ENCODE results near the gene TK2.

Gene TK2

DNA sequence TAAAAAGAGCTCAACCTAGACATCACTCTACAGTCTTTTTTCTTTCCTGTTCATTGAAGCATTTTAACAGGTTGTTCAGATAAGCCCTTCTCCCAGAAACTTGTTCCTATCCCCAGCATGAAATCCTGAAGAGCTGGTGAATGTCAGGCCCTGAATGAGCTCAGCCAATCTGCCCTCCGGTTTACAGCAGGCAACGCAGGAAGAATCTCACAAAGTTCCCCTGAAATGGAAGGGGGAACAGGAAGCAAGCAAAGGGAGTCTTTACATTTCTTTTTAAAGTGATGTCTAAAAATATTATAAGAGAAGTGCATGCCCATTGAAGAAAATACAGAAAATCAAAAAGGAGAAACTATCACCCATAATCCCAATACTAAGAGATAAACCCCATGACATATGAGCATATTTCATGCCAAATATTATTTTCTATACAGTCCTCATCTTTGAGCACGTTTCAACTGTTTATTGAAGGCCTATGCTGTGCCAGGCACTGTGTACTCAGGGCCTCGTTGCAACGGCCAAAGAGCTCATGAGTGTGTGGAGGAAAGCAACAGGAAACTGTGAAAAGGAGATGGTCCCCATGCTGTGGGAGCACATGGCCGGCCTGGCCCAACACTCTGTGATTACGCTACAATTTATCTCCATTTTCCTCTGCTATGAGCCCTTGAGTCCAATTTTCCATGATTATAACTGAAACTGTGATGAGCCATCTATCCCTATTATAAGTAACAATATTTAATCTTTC is 5.7 kb downstream of the TK2 start:
- peak in 1 of 2 experiments; percentile 37 for DNase-seq

GRCh38 chr16:66543541-66543940 is 6.4 kb downstream of the TK2 start:
- DNase-seq = no peak

DNA sequence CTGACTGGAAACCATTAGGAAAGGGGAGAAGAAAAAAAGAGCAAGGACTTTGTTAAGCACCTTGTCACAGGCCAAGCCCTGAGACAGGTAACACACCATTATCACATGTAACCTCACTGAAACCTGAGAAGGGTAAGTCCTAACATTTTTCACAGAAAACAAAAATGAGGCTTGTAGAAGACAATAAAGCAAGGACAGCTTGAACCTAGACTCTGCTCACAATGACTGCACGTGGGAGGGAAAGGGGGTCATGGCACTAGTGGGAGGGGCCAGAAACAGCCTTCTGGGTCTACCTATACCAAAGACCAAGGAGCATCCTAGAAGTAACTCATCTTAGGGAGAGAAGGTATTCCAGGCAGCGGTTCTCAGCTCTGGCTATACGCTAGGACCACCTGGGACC is 7.5 kb downstream of the TK2 start:
- DNase-seq = no peak

DNA sequence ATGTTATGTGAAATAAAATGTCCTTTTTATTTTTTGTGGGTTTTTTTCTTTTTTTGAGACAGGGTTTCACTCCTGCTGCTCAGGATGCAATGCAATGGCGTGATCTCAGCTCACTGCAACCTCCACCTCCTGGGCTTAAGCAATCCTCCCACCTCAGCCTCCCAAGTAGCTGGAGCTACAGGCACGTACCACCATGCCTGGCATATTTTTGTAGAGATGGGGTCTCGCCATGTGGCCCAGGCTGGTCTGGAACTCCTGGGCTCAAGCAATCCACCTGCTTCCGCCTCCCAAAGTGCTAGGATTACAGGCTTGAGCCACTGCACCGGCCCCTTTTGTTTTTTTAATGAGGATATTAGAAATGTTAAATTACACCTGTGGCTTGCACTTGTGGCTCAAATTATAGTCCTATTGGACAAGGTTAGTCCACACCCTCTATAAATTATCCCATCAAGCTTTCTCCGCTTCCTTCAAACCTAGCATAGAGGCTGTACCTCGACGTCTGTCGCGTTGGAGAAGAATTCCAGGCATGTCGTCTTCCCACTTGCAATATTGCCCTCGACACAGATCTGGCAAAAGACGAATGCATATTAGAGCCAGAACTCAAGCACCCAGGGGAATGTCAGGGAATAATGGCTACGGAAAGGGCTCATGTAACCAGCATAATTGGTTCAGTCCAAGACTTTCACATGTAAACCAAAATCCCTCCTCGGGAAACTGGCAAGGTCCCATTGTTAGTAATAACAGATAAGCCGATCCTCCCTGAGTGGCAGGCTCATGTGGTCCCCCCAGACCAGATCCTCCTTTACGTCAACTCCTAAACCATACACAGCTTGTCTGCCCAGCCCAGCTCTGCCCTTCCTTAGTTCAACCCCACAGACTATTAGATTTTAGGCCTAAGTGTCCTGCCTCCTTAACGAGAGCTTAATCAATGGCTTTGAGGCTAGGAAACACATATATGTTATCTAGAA is 8.2 kb downstream of the TK2 start:
- DNase-seq = no peak

DNA sequence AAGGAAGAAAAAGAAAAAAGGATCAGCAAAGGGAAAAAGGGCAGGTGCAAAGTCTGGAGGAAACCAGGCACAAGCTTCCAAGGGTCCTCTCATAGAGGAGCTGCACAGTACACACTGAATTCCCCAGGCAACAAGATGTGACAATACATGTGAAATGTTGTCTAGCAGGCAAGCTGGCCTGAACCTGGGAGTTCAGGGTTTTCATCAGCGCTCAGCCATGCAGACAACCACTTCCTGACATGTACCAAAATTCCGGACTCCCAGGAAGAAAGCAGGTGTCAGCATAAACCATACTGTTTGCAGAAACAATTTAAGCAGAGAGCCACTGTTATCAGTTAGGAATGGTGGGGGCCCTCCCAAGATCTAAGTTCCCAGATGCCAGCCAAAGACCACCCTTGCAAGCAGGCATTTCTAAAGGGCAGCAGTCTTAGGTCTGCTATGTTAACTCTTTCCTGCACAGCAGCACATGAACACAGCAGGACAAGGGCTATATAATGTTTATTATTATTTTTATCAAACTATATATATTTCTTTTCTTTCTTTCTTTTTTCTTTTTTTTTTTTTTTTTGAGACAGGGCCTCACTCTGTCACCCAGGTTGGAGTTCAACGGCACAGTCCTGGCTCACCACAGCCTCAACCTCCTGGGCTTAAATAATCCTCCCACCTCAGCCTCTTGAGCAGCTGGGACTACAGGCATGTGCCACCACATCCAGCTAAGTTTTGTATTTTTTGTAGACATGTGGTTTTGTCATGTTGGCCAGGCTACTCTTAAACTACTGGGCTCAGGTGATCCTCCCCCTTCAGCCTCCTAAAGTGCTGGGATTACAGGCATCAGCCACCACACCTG is 10.1 kb downstream of the TK2 start:
- DNase-seq = peak; percentile 55 to 72

GRCh38 chr16:66538910-66539309 is 11.0 kb downstream of the TK2 start:
- no peak for DNase-seq

- DNase-seq = no peak
Measured at GRCh38 chr16:66537236-66537635, 12.7 kb downstream of the TK2 start.

DNA sequence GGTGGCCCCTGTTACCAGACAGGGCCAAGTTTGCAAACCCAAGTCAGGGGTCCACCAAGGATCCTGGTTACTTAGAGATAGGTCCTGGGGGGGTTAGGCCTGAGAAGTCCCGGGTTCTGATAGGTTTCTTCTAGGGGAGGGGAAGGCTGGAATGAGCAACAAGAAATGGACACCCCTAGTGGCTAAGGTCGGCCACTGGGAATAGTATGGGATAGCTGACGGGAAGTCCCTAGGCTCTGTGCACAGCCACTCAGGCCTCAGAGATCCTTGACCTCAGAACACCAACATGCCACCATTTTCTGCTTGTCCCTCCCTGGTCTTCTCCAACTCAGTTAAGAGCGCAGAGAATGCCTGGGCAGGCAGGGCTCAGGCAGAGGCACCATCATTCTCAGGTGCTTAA is 13.4 kb downstream of the TK2 start:
- no peak for DNase-seq

DNA sequence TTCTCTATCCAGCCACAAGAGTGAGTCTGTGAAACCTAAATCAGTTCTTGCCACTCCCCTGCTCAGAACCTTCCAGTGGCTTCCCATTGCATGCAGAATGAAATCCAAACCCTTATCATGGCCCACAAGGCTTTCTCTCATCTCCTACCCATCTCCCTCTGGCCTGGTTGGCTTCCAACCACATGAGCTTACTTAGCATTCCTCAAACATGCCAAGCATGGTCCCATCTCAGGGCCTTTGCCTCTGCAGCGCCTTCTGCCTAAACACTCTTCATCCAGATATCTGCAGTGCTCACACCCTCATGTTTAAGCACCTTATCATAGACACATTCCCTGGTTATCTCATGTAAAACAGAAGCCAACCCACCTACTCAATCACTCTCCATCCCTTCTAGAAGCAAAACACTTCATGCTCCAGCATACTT is 15.5 kb downstream of the TK2 start:
- DNase-seq = no peak

DNA sequence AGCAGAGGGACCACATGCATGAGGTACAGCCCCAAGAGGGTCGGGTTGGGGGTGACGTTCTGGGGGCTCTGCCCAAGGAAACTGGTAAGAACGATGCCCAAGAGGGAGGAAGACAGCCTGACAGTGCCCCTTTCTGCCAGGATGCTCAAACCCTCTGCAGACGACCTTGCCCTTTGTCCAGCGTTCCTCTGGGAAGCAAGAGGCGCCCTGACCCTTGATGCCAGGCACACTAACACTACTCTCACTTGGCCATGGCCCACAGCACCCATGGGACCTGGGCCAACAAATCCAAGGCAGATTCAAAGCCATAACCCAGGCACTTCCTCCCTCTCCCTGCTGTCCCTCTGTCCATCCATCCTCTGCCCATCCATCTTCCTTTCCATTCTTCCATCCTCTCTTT is 20.4 kb downstream of the TK2 start:
- no peak for DNase-seq

- no peak for DNase-seq
Measured at GRCh38 chr16:66528294-66528693, 21.6 kb downstream of the TK2 start.

DNA sequence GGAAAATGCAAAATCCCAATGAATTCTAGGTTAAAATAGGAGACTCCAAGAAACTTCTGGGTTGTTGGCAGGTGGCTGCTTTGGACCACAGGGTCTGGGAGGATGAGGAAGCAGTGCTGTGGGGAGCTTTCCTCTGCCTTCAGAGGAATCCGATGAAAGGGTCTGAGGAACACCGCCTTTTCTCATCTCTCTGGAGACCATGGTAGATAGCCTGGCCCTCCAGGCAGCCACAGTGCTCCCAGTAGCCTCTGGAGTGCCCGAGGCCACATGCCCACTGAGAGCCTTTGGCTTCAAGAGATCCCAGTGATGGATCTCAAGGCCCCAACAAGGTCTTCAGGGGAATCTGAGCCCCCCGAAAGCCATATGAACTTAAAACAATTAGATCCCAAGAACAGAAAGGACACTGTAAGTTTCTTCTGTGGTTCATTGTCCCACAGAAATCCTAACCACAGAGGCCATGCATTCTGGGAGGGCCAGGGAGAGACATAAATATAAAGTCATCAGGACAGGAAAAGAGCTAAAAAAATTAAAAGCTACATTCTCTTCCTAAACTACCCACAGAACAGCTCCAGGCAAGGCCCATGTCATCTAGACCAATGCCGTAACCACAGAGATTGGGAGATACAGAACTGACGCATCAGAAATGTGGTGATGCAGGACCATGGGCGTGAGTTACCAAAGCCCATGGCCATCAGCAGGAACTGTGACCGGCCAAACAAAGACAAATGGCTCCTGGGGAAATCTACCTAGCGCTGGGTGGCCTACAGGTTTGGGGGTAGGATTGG is 24.3 kb downstream of the TK2 start:
- DNase-seq = peak in 1 of 2 experiments; percentile 43

DNA sequence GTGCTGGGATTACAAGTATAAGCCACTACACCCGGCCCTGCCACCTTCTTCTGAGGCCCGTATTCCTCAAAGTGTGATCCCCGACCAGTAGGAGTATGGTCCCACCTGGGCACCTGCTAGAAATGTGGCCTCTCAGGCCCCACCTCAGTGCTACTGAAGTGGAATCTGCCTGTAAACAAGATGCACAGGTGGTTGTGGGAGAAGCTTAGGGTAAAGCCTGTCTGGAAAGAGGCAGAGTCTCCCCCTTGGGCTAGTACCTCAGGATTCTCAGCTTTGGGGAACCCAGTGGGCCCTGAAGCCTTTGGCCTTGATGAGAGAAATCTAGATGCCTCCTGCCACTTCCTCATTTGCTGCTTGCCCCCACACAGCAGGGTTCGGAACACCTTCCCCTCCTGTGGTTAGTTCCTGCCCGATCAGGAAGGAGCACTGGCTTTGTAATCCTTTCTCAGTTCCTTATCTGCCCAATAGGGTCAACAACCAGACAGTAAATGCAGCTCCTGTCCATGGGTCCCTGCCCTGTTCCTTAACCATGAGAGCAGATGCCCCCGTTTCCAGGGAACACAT is 25.2 kb downstream of the TK2 start:
- peak; percentile 99 for DNase-seq

GRCh38 chr16:66523861-66524354 is 26.0 kb downstream of the TK2 start:
- DNase-seq = peak; percentile 70 to 73

DNA sequence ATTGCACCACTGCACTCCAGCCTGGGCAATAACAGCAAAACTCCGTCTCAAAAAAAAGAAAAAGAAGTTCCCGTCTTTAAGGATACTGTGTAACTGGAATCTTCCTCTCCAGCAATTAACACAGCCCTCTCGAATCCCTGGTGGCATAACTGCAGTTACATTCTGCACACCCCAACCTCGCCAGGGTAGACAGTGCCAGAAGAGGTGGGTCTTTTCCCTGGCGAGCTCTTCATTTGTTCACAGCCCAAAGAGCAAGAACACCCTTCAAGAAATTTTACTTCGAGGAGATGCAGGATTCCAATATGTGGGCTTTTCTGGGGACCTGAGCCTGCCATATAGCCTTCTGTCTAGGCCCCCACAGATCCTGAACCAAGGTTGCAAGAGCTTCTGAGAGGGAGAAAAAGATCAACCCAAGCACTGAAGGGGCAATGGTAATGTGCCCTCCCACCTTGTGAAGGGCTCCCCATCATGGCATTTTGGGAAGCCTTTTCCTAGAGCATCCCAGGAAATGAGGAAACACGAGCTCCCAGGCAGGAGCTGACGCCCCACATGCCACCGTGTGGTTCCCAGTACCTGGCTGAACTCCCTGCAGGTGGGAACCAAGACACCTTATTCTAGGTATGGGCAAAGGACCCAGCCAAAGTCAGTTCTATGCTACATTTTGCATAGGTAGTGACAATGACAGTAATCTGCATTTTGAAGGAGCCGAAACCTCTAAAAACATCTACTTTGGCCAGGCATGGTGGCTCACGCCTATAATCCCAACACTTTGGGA is 26.9 kb downstream of the TK2 start:
- no peak for DNase-seq

DNA sequence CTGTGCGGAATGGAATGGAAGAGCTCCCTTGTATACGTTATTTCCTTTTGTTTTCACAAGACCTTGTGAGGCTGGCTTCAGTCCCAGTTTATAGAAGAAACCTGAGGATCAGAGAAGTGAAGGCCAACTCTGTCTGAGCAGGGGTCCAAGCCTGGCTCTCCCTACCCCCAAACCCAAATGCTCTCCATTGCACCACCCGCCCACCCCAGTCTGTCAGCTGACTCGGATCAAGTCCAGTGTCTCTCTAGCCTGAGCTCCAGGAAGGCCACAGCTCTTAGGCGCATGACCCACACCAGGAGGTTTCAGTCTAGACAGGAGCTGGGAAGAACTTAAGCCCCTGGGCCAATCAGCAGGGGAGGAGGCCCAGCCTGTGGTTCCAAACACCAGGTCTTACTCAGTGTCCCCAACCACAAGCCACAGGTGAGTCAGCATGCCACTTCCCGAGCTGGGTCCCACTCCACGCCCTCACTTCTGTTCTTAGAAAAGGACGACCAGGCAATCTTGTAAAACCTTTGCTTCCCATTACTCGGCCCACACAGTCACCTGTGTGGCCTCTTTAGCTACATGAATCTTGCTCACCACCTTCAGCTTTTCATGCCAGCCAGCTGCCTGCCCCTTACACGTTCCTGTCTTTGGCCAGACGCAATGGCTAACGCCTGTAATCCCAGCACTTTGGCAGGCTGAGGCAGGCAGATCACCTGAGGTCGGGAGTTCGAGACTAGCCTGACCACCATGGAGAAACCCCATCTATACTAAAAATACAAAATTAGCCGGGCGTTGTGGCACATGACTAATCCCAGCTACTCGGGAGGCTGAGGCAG is 27.8 kb downstream of the TK2 start:
- DNase-seq = no peak

DNA sequence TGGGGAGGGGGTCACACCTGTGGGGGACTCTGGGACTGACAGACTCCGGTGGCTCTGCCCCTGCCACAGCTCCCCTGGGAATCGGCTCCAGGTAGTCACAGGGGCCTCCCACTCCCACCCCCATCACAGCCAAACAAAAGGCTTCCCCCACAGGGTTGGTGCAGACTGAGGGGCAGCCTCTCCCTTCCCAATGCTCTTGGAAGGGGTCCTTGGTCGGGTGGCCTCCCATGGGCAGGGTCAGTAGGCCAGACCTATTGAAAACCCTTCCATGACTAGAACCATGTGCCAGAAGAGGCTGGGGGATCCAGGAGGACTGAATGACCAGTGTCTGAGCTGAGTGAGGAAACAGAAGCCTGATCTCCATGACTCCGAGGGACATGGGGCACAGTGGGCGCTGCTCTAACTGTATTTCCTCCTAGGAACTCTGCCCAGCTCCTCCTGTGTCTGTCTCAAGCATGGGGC is 28.6 kb downstream of the TK2 start:
- no peak for DNase-seq

DNA sequence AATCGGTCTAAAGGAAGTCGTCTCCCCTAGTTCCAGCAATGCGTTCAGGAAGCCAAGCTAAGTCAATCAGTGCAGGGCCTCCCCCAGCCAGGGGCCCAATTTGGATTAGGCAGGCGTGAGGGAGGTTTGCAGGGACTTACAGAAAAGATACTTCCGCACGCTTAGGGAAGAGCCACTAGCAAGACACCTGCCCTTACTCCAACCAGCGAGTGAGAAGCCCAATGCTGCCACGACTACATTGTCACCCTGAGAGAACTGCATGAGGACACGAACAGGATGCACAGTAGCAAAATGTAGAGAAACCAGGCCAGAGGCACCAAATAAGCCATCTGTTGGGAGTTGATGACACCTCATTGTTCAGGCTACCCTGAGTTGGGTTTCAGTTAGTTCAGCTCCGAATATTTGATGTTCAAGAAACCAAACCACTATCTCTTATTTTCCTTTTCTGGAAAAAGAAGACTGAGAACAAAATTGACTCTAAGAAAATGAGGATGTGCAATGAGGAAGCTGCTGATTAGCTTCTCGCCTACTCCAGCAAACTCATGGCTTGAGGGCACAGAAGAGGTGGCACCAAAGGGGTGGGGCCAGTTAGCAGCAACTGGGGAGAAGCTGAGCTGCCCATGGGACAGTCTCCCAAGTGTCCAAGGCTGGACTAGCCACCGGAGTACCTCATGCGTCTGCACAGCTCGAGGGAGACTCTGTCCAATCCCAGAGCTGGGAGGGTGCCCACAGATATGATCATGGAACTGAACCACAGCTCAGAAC is 29.3 kb downstream of the TK2 start:
- peak; percentile 76 to 77 for DNase-seq
